Measurements from ENCODE around the gene NSMCE1.
"Not testable (repeated sequence)": the region's sequence is repeated elsewhere in the genome, so short reads cannot be mapped to it uniquely, and the experiment has no call there.

NSMCE1 gene

GRCh38 chr16:27211026-27211425 lies 57.5 kb downstream of the NSMCE1 start:
- DNase-seq = no peak

GRCh38 chr16:27210174-27210573 lies 58.4 kb downstream of the NSMCE1 start:
- DNase-seq = no peak

GRCh38 chr16:27209591-27209990 lies 59.0 kb downstream of the NSMCE1 start:
- no peak for DNase-seq

- DNase-seq = no peak
Observed at GRCh38 chr16:27208796-27209195, 59.8 kb downstream of the NSMCE1 start.

GRCh38 chr16:27208081-27208680 lies 60.4 kb downstream of the NSMCE1 start:
- DNase-seq = no peak

GRCh38 chr16:27207121-27207520 lies 61.5 kb downstream of the NSMCE1 start:
- DNase-seq = not testable (repeated sequence)

- DNase-seq = no peak
Observed at GRCh38 chr16:27205423-27206065, 63.0 kb downstream of the NSMCE1 start.

- no peak for DNase-seq
Observed at GRCh38 chr16:27204312-27204915, 64.2 kb downstream of the NSMCE1 start.

GRCh38 chr16:27203507-27204311 lies 64.9 kb downstream of the NSMCE1 start, which contains the start of gene KDM8:
Gene KDM8 (plus strand): TSS chr16:27203526. CDS start chr16:27210124, 6,598 bp downstream.
- peak; percentile 99 for DNase-seq

GRCh38 chr16:27202923-27203506 lies 65.6 kb downstream of the NSMCE1 start:
- peak; percentile 85 for DNase-seq

GRCh38 chr16:27200914-27201313 lies 67.7 kb downstream of the NSMCE1 start:
- DNase-seq = not testable (repeated sequence)

GRCh38 chr16:27199736-27200135 lies 68.8 kb downstream of the NSMCE1 start:
- DNase-seq = no peak

GRCh38 chr16:27199235-27199586 lies 69.4 kb downstream of the NSMCE1 start:
- DNase-seq = no peak

GRCh38 chr16:27198451-27199234 lies 69.9 kb downstream of the NSMCE1 start:
- DNase-seq = no peak

GRCh38 chr16:27197004-27197403 lies 71.6 kb downstream of the NSMCE1 start:
- DNase-seq = no peak

GRCh38 chr16:27195941-27196595 lies 72.5 kb downstream of the NSMCE1 start:
- DNase-seq = no peak

- no peak for DNase-seq
Observed at GRCh38 chr16:27195076-27195741, 73.4 kb downstream of the NSMCE1 start.

- DNase-seq = no peak
Observed at GRCh38 chr16:27193300-27193990, 75.1 kb downstream of the NSMCE1 start.

GRCh38 chr16:27191352-27191924 lies 77.1 kb downstream of the NSMCE1 start:
- DNase-seq = no peak

- DNase-seq = no peak
Observed at GRCh38 chr16:27190316-27190871, 78.2 kb downstream of the NSMCE1 start.

All from activated T-cell treated with anti-CD3 and anti-CD28 coated beads for 4 hours (primary cell).